Mucosa of descending colon (tissue), 3 donors: Measurements from ENCODE around the gene STEEP1. TPM values are rescaled to one million over a fixed set of nuclear protein-coding genes. Genes with fewer than 3 reads are reported as not detected.

Experiments used
- ATAC-seq: fragments of 200-7000 bp; cut with Tn5 transposase; one replicate; pipeline ENCODE4 v1.9.1; 2020; ENCODE audit warnings: mild to moderate bottlenecking, moderate library complexity
- DNase-seq, 3 donors: peaks; one replicate each; pipeline ENCODE4 v3.0.0-alpha.2; 2020
- H3K36me3 ChIP-seq: fragments of 200-600 bp; one replicate; pipeline ENCODE4 v1.8.0; 2021; ENCODE audit warnings: low read depth, mild to moderate bottlenecking
- H3K4me1 ChIP-seq: fragments of 200-600 bp; one replicate; pipeline ENCODE4 v1.8.0; 2021; ENCODE audit warnings: low read depth, mild to moderate bottlenecking
- H3K4me3 ChIP-seq: fragments of 200-600 bp; one replicate; pipeline ENCODE4 v1.8.0; 2021; ENCODE audit warnings: mild to moderate bottlenecking
- H3K9me3 ChIP-seq: fragments of 200-600 bp; one replicate; pipeline ENCODE4 v1.8.0; 2021; ENCODE audit warnings: mild to moderate bottlenecking
- intact Hi-C, 2 donors: fragments of 100-400 bp; cut with DNase I in 1 of 2; cut with micrococcal nuclease in 1 of 2; formaldehyde crosslinking; loops; one replicate each; pipeline versions ENCODE4 v1.11.0 to v1.11.1; 2022; cut with DNase I, micrococcal nuclease
- total RNA-seq, 3 donors: library from RNA; stranded (reverse); fragmentation: NEBNext Ultra II Directional in 2 of 3; extraction: Animal tissue kit (Norgen Biotek cat#: 25700) in 2 of 3; gene quantifications; one replicate each; pipeline versions ENCODE4 v1.2.1 to v1.2.4, GENCODE V29; 2021 to 2023
- TF ChIP-seq, protein P1 (sequence below): fragments of 200-600 bp; IDR thresholded peaks from one replicate; pipeline ENCODE4 v1.8.0; 2022; ENCODE audit warnings: antibody characterized with exemption, mild to moderate bottlenecking
- donor health status: DM: no; HTN: no; CAD: no; lungs with moderate emphysema.
- donor health status: DM: no; HTN: no; CAD: no.
- donor health status: DM: no; HTN: yes; CAD: no.

STEEP1 gene
- total RNA-seq, 3 donors from 2014 or later: 22.2 to 25.4 (median 22.9) TPM

DNA sequence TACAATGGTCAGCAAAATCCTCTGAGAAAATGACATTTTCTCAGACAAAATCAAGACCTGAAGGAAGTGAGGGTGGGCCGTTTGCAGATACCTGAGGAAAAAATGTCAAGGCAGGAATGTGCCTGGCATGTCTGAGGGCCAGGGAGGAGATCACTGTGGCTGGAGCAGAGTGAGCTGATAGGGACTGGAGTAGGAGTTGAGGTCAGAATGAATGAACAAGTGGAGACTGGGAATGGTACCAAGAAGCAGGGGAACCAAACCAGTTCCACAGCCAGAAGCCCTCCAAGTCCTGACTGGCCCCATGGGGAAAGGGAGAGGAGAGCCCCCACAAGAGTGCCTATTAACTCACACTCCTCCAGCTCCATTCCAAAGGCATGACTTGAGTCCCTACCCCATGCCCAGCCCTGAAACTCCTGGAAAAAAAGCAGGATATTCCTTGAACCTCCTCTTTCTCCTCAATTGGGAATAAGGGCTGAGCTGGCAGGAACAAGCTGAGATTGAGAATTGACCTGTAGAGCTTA is 41.5 kb downstream of the STEEP1 start:
- intact Hi-C loops: no loop called here
- DNase-seq (no peak), ATAC-seq (no peak)
- no peaks in the 10 kb centered on the region for H3K36me3 ChIP-seq
- H3K9me3 ChIP-seq: no peaks in the 10 kb centered on the region
- TF ChIP-seq, protein P1, sequence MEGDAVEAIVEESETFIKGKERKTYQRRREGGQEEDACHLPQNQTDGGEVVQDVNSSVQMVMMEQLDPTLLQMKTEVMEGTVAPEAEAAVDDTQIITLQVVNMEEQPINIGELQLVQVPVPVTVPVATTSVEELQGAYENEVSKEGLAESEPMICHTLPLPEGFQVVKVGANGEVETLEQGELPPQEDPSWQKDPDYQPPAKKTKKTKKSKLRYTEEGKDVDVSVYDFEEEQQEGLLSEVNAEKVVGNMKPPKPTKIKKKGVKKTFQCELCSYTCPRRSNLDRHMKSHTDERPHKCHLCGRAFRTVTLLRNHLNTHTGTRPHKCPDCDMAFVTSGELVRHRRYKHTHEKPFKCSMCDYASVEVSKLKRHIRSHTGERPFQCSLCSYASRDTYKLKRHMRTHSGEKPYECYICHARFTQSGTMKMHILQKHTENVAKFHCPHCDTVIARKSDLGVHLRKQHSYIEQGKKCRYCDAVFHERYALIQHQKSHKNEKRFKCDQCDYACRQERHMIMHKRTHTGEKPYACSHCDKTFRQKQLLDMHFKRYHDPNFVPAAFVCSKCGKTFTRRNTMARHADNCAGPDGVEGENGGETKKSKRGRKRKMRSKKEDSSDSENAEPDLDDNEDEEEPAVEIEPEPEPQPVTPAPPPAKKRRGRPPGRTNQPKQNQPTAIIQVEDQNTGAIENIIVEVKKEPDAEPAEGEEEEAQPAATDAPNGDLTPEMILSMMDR: no peak
- H3K4me3 ChIP-seq: no peak overlapping the region
- H3K4me1 ChIP-seq: no peaks in the 10 kb centered on the region

- H3K9me3 ChIP-seq: no peaks in the 10 kb centered on the region
- no peaks in the 10 kb centered on the region for H3K4me1 ChIP-seq
- intact Hi-C loops: no loop called here
- no peak for DNase-seq
- H3K36me3 ChIP-seq: no peaks in the 10 kb centered on the region
- TF ChIP-seq, protein P1: no peak
- H3K4me3 ChIP-seq: no peak overlapping the region
- ATAC-seq: no peak
Measured at GRCh38 chrX:119521246-119521645, 44.0 kb downstream of the STEEP1 start.

DNA sequence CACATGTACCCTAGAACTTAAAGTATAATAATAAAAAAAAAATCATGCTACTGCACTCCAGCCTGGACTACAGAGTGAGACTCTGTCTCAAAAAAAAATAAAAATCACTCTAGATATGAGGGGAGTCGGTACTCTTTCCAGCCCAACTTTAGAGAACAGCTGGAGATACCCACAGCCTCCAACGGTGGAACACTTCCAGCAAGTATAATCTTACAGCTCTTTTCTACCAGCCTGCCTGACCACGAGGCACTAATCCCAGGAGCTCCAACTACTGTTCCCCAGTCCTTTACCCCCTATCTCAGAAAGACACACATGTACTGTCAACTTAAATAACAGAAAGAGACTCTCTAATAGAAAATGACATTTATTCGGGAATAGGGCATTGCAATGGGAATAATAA is 46.8 kb downstream of the STEEP1 start:
- no peaks in the 10 kb centered on the region for H3K36me3 ChIP-seq
- intact Hi-C loops: no loop called here
- ATAC-seq (no peak), DNase-seq (no peak)
- H3K4me1 ChIP-seq: no peaks in the 10 kb centered on the region
- H3K4me3 ChIP-seq: no peak overlapping the region
- TF ChIP-seq, protein P1: no peak
- H3K9me3 ChIP-seq: no peaks in the 10 kb centered on the region

DNA sequence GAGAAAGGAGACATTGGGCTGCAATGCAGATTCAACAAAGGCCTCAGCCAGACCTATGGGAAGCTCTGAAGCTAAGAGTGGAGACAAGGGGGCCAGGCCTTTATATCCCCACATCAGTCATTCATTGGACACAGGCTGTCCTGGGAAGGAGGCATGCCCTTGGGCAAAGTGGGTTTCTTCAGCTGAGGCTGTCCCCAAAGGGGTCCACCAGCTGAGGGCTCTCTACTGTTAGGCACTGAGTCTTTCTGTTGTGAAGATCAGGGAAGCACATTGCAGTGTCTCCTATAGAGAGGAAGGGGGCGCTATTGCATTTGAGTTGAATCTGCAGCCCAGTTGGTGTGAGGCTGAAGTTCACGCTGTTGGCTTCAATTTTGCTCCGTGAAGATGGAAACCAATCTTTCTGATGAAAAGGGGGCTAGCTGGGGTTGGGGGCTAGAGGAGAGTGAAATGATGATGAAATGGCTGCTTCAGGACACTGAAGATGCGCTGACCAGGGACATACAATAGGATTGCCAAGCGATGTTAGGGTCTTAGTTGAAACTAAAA is 49.0 kb downstream of the STEEP1 start:
- H3K9me3 ChIP-seq: no peaks in the 10 kb centered on the region
- DNase-seq: no peak
- intact Hi-C loops: no loop called here
- H3K4me1 ChIP-seq: no peaks in the 10 kb centered on the region
- H3K36me3 ChIP-seq: no peaks in the 10 kb centered on the region
- no peak overlapping the region for H3K4me3 ChIP-seq
- TF ChIP-seq, protein P1: peak; percentile 35
- ATAC-seq: peak; percentile 67

DNA sequence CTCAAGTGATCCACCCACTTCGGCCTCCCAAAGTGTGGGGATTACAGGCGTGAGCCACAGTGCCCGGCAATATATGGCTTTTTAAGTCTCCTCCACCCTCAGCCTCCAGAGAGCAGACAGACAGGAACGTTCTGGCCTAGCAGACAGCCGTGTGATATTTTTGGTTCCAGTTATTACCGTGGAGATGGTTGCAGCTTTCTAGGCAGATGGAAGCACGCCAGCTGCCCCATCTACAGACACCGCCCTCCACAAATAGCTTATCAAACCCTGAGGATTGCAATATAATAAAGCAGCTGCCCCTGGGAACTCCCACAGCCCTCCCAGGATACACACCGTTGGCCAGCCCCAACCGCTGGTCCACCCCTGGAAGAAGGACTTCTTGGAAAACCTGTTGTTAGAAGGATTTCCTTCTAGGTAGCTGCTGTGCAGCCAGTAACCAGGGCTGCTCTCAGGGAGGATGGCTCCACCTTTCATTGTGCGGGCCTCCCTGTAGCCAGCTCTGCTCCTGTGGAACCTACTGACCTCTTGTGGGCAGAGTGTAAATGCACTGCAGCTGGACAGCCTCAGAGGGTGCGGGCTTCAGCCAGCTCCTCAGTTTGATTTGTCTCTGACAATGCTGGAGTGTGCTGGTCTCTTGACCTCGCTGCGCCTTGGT is 52.9 kb downstream of the STEEP1 start:
- Histone ChIP-seq H3K9me3 (no peaks in the 10 kb centered on the region), H3K4me1 (no peaks in the 10 kb centered on the region), H3K4me3 (no peak overlapping the region), H3K36me3 (no peaks in the 10 kb centered on the region)
- ATAC-seq: peak; percentile 95
- intact Hi-C loops: no loop called here
- peak; percentile 70 to 81 (median 75) for DNase-seq
- TF ChIP-seq, protein P1: no peak
